A673 (cell line): Measurements from ENCODE around the gene LACRT.

Experiments used
- EZH2 ChIP-seq: fragments of 200-600 bp; sonication (generic); IDR thresholded peaks from 2 replicates; pipeline ENCODE4 v1.6.1; 2017; ENCODE audit warnings: borderline replicate concordance, low read depth, mild to moderate bottlenecking, mixed read lengths, antibody characterized with exemption, low read length; ENCODE audit not compliant: poor library complexity, severe bottlenecking
- TF ChIP-seq, protein P1 (sequence below): fragments of 300-800, 200-600 bp; sonication (generic); conservative IDR thresholded peaks from 2 replicates; pipeline ENCODE4 v1.5.1; 2017; ENCODE audit warnings: low read depth, mild to moderate bottlenecking, antibody characterized with exemption, low read length, moderate library complexity, mixed read lengths

- TF ChIP-seq EZH2 = no peak
- TF ChIP-seq, protein P1, sequence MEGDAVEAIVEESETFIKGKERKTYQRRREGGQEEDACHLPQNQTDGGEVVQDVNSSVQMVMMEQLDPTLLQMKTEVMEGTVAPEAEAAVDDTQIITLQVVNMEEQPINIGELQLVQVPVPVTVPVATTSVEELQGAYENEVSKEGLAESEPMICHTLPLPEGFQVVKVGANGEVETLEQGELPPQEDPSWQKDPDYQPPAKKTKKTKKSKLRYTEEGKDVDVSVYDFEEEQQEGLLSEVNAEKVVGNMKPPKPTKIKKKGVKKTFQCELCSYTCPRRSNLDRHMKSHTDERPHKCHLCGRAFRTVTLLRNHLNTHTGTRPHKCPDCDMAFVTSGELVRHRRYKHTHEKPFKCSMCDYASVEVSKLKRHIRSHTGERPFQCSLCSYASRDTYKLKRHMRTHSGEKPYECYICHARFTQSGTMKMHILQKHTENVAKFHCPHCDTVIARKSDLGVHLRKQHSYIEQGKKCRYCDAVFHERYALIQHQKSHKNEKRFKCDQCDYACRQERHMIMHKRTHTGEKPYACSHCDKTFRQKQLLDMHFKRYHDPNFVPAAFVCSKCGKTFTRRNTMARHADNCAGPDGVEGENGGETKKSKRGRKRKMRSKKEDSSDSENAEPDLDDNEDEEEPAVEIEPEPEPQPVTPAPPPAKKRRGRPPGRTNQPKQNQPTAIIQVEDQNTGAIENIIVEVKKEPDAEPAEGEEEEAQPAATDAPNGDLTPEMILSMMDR = no peak
These were observed 43.4 kb upstream of the LACRT start for GRCh38 chr12:54678131-54678530.
